Left ventricle myocardium inferior (tissue), 1 donor: ENCODE results near the gene LONP1. TPM values are rescaled to one million over a fixed set of nuclear protein-coding genes. Genes with fewer than 3 reads are reported as not detected.

Experiments used
- DNase-seq: peaks from one replicate; pipeline ENCODE4 v3.0.0-alpha.2; 2020
- H3K27ac ChIP-seq: fragments of 200-600 bp; replicated peaks from 2 replicates; pipeline ENCODE4 v1.8.0; 2021
- H3K27me3 ChIP-seq: fragments of 200-600 bp; 2 replicates; pipeline ENCODE4 v1.8.0; 2021; ENCODE audit warnings: low read depth
- H3K36me3 ChIP-seq: fragments of 200-600 bp; 2 replicates; pipeline ENCODE4 v1.8.0; 2021
- H3K4me1 ChIP-seq: fragments of 200-600 bp; 2 replicates; pipeline ENCODE4 v1.8.0; 2021
- H3K4me3 ChIP-seq: fragments of 200-600 bp; 2 replicates; pipeline ENCODE4 v1.8.0; 2021; ENCODE audit warnings: mild to moderate bottlenecking, moderate library complexity
- H3K9me3 ChIP-seq: fragments of 200-600 bp; replicated peaks from 2 replicates; pipeline ENCODE4 v1.8.0; 2021
- CTCF ChIP-seq: fragments of 200-600 bp; IDR thresholded peaks from 2 replicates; pipeline ENCODE4 v1.8.0; 2021; ENCODE audit warnings: antibody characterized with exemption, mild to moderate bottlenecking, borderline replicate concordance
- intact Hi-C: fragments of 100-400 bp; cut with micrococcal nuclease; formaldehyde crosslinking; loops from one replicate; pipeline ENCODE4 v1.11.0; 2022
- total RNA-seq: library from RNA; stranded (reverse); fragmentation: NEBNext Ultra II Directional; extraction: Animal tissue kit (Norgen Biotek cat#: 25700); gene quantifications from one replicate; pipeline ENCODE4 v1.2.1, GENCODE V29; 2021
- donor health status: DM: no; HTN: yes; CAD: no; lungs with severe emphysema.

The LONP1 gene
- total RNA-seq, 1 donor from 2014 or later = 104 TPM

- no peak for DNase-seq
- no peaks in the 10 kb centered on the region for H3K36me3 ChIP-seq
- TF ChIP-seq CTCF = no peak
- no peak overlapping the region for H3K4me3 ChIP-seq
- H3K4me1 ChIP-seq = no peaks in the 10 kb centered on the region
- intact Hi-C loops = no loop called here
- H3K9me3 ChIP-seq = peaks cover 27% of the 10 kb centered on the region
- H3K27ac ChIP-seq = no peak overlapping the region
- H3K27me3 ChIP-seq = peaks cover 3% of the 10 kb centered on the region
Observed at GRCh38 chr19:5727453-5728050, 7.6 kb upstream of the LONP1 start.

GRCh38 chr19:5719274-5719960 lies 529 bp downstream of the LONP1 start:
- no peak for TF ChIP-seq CTCF
- intact Hi-C loops = no loop called here
- DNase-seq = no peak
- Histone ChIP-seq H3K36me3 (peaks cover 4% of the 10 kb centered on the region), H3K9me3 (no peaks in the 10 kb centered on the region), H3K4me3 (peak overlapping the region; percentile 98), H3K27ac (peak overlapping the region; percentile 100), H3K4me1 (peaks cover 49% of the 10 kb centered on the region), H3K27me3 (no peaks in the 10 kb centered on the region)

- Histone ChIP-seq H3K9me3 (no peaks in the 10 kb centered on the region), H3K4me3 (peak overlapping the region; percentile 98), H3K4me1 (peaks cover 53% of the 10 kb centered on the region), H3K36me3 (peaks cover 6% of the 10 kb centered on the region), H3K27me3 (no peaks in the 10 kb centered on the region), H3K27ac (peak overlapping the region; percentile 100)
- intact Hi-C loops = no loop called here
- DNase-seq = no peak
- TF ChIP-seq CTCF = no peak
Observed at GRCh38 chr19:5718579-5719273, 1.2 kb downstream of the LONP1 start.

- Histone ChIP-seq H3K27ac (peak overlapping the region; percentile 100), H3K4me3 (peak overlapping the region; percentile 98), H3K4me1 (peaks cover 53% of the 10 kb centered on the region), H3K36me3 (peaks cover 12% of the 10 kb centered on the region), H3K27me3 (no peaks in the 10 kb centered on the region), H3K9me3 (no peaks in the 10 kb centered on the region)
- no peak for TF ChIP-seq CTCF
- intact Hi-C loops = no loop called here
- DNase-seq = no peak
Observed at GRCh38 chr19:5718037-5718578, 1.8 kb downstream of the LONP1 start.

- no peak for TF ChIP-seq CTCF
- no peaks in the 10 kb centered on the region for H3K27me3 ChIP-seq
- H3K9me3 ChIP-seq = no peaks in the 10 kb centered on the region
- H3K27ac ChIP-seq = peak overlapping the region; percentile 100
- intact Hi-C loops = no loop called here
- peaks cover 53% of the 10 kb centered on the region for H3K4me1 ChIP-seq
- no peak overlapping the region for H3K4me3 ChIP-seq
- DNase-seq = no peak
- peaks cover 19% of the 10 kb centered on the region for H3K36me3 ChIP-seq
Observed at GRCh38 chr19:5717215-5717935, 2.6 kb downstream of the LONP1 start.
